Stimulated activated CD4-positive, alpha-beta T cell treated with anti-CD3 and anti-CD28 coated beads, Interleukin-12 subunit alpha, Interleukin-12 subunit beta, amount 100 ng/mL, for 24 hours (primary cell): ENCODE measurements around the gene IRF1.
A peak's percentile ranks its signal among the peaks of the same experiment; 100 is the strongest.
"Not testable (repeated sequence)": the region's sequence is repeated elsewhere in the genome, so short reads cannot be mapped to it uniquely, and the experiment has no call there.

Source experiments
- DNase-seq, 2 experiments: peaks; one replicate each; pipeline ENCODE4 v3.0.0-alpha.2; 2020; ENCODE audit warnings: low read depth in 2 of 2

The IRF1 gene

GRCh38 chr5:132490484-132491367 lies at the start of gene IRF1:
IRF1 (minus strand) TSS chr5:132490773; CDS start chr5:132489478, 1,295 bp downstream.
- DNase-seq, result peak; percentile 97 to 98

DNA sequence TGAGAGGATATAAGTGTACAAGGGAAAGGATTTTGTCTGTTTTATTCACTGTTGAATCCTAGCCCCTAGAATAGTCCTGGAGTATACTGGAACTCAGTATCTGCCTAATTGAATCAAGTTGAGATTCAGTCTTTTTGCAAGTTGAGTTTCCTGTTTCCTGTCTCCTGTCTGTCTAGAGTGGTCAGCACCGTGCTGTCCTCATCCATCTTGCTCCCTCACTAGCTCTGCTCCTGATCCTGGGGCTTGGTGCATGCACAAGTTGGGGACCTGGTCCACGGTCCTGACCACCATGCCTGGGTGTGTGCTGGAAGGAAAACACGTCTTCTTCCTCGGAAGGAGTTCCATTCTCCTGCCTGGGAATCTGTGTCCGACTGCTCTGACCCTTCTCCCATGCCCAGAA lies 49.6 kb upstream of the IRF1 start:
- no peak for DNase-seq

DNA sequence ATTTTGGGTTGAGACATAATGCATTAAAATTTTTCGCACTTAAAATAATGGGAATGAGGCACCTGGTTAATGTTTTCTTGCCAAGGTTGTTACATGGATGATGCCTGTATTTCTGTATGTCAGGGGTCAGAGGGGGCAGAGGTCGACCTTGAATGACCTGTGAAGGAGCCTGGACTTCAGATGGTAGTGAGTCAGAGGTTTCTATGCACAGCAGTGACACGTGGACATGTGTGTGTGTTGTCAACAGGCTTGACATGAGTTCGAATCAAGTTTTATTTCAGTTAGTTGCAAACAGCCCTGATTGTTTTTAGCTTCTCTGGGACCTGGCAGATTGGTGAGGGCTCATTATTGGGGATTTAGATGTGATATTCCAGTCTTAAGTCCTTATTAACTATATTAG lies 49.1 kb upstream of the IRF1 start:
- DNase-seq, result no peak

DNA sequence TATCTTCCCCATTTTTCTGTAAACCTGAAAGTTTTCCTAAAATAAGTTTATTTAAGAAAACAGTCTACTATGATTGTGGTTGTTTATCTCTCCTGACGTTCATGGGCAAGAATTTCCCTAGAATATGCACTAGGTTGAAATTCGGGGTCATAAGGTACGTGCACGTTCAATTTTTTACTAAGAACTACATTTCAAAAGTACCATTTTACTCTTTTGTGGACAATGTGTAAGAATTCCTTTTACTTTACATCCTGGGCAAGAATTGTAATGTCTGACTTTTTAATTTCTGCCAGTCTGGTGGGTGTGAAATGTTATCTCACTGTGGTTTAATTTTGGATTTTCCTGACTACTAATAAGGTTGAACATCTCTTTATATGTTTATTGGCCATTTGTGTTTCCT lies 40.4 kb upstream of the IRF1 start:
- no peak for DNase-seq

DNA sequence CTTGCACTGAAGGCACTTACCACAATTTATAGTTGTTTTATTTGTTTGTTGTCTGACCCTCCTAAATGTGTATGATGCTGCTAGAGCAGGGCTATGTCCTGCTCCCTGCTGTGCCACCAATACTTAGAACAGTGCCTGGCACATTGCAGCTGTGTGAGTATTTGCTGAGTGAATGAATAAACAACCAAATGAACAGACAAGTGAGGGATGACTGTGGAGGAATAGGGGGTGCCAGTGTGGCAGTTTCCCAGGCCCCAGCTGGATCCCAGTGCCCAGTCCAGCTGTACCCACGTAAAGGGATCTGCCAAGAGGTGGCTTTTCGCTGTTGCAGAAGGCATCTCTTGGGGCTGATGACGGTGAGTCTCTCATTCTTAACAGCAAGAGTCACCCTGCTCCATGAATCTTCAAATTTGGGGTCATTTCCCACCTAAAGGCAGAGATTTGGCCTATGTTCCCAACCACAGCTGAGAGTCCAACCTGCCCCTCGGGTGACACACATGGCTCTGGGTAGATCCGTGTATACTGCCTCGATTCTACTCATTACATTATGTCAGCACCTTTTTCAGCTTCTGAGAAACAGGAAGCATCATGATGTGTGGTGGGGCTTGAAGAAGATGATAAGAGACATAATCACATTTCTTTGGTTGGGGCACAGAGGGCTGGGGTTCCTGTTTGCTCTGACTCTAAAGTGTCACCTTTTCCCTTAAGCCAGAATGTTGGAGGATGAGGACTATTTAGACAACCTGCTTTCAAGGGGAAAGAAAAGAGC lies 38.5 kb upstream of the IRF1 start:
- DNase-seq, result no peak

DNA sequence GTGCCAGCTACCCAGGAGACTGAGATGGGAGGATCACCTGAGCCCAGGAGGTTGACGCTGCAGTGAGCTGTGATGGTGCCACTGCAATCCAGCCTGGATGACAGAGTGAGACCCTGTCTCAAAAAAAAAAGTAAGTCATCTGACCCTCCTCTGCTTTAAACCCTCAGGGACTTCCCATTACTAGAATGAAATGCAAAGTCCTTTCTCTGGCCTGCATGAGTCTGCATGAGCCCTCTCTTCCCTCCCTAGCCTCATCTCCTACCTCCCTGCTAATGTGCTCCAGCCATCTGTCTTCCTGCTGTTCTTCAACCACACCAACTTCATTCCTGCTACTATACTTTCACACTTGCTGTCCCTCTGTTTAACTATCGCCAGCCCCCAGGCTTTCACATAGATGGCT lies 37.4 kb upstream of the IRF1 start:
- DNase-seq, result no peak

GRCh38 chr5:132526974-132527564 lies 36.5 kb upstream of the IRF1 start:
- DNase-seq, result no peak

GRCh38 chr5:132526290-132526973 lies 35.9 kb upstream of the IRF1 start:
- DNase-seq, result no peak

DNA sequence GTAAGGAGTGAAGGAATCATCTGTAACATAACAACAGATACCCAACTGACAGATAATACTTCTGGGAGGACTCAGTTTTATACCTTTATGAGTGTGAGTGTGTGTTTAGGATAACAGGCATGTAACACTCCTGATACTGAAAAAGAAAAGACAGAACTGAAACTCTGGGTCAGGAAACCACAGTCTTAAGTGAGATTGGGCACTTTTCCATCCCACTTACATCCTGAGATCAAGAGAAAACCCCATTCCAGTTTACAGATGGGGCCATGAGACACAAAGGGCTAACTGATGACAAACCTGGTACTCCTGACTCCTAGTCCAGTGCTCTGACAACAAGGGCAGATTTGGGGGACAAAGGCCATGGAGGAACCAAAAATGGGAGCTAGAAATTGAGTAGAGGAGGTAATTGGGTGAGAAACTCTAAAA lies 34.7 kb upstream of the IRF1 start:
- DNase-seq, result no peak

GRCh38 chr5:132524877-132525276 lies 34.3 kb upstream of the IRF1 start:
- DNase-seq, result not testable (repeated sequence)

GRCh38 chr5:132522067-132522466 lies 31.5 kb upstream of the IRF1 start:
- DNase-seq, result not testable (repeated sequence)

GRCh38 chr5:132513618-132514336 lies 23.2 kb upstream of the IRF1 start:
- not testable (repeated sequence) for DNase-seq

DNA sequence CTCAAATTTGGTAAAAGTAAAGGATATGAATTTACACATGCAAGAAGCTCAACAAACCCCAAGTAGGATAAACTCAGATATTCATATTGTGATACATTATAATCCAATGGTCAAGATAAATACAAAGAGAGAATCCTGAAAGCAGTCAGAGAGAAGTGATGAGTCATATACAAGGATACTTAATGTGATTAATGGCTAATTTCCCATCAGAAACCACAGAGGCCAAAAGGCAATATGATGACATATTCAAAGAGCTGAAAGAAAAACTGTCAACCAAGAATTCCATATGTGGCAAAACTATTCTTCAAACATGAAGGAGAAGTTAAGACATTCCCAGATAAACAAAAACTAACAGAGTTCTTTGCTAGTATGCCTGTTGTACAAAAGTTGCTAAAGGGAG lies 19.5 kb upstream of the IRF1 start:
- DNase-seq, result no peak

DNA sequence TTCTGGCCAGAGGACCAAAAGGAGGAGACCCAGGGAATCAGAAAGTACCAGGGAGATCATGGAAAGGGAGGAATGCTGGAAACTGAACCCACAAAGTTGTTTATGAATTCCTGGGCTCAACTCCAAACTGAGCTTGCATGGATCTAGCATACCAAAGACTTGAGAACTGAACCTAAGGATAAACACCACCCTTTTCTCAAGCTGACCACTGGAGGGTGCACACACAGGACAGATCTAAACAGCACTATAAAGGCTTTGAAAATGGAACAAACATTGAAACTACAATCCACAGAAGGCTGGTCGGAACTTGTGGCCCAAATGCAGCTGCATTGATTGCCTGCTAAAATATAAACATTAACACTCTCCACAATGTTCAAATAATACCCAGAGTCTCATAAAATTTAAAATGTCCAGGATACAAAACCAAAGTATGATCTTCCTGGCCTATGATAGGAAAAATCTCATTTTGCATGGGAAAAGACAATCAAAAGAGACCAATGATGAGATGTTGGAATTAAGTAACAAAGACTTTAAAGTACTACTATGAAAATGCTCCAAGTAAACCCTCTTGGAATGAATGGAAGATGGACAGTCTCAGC lies 15.6 kb upstream of the IRF1 start:
- DNase-seq, result no peak

- DNase-seq, result no peak
Measured at GRCh38 chr5:132505641-132506040, 15.1 kb upstream of the IRF1 start.

GRCh38 chr5:132504746-132505145 lies 14.2 kb upstream of the IRF1 start:
- DNase-seq, result no peak

DNA sequence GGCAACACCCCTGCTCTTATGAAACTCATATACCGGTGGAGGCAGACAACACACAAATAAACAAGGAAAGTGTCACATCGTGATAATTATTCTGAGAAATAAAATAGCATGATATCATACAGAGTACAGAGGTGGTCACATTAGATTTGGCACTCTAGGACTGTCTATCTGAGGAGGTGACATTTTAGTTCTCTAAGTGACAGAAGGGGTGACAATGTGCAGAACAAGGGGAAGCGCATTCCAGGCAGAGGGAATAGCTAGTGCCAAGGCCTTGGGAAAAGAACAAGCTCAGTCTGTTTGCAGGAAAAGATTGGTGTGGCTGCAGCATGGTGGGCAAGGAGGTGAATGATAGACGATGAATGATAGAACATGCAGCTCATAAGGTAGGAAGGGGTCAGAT lies 12.7 kb upstream of the IRF1 start:
- DNase-seq, result no peak

- no peak for DNase-seq
Measured at GRCh38 chr5:132501961-132502931, 11.7 kb upstream of the IRF1 start.

- DNase-seq, result no peak
Measured at GRCh38 chr5:132501629-132501956, 11.0 kb upstream of the IRF1 start.
